H7 (cell line): ENCODE measurements around the gene TMEM229A. TPM values are rescaled to one million over a fixed set of nuclear protein-coding genes. Genes with fewer than 3 reads are reported as not detected.

Source experiments
- total RNA-seq: library from RNA; depleted of rRNA; stranded (reverse); fragments of >200 nt; shearing (Covaris generic); gene quantifications from 2 replicates; pipeline ENCODE4 v1.2.3, GENCODE V29; 2014; rRNA removed

The TMEM229A gene
- total RNA-seq, 1 experiment from 2014 or later = 0.42 TPM

Other genes with a start within 250 kb of the TMEM229A start
- gene HYAL4, start 187.9 kb downstream of the TMEM229A start, total RNA-seq = 0.11 TPM in 1 of 2 replicates, not detected in the other
- gene SPAM1, start 107.8 kb downstream of the TMEM229A start, total RNA-seq = not detected in 2 replicates